B cell (primary cell): ENCODE measurements around the gene FAM219A. TPM values are rescaled to one million over a fixed set of nuclear protein-coding genes. Genes with fewer than 3 reads are reported as not detected.

Experiments used
- ATAC-seq: fragments of 200-7000 bp; cut with Tn5 transposase; one replicate; pipeline ENCODE4 v1.10.0; 2021; ENCODE audit warnings: low read depth, mild to moderate bottlenecking, moderate number of reproducible peaks, moderate library complexity
- CTCF ChIA-PET: fragments of 350-600 bp; sonication (Branson Sonifier 250); formaldehyde crosslinking; loops from one replicate; lab custom pipeline; 2021; ENCODE audit warnings: antibody characterized with exemption, inconsistent platforms; lab: Charles Lee
- POLR2A ChIA-PET: fragments of 350-600 bp; sonication (Branson Sonifier 250); formaldehyde crosslinking; loops from one replicate; lab custom pipeline; 2021; ENCODE audit warnings: antibody characterized with exemption; lab: Charles Lee
- DNase-seq: peaks from one replicate; pipeline ENCODE4 v3.0.0; 2013
- H2AFZ ChIP-seq: 2 replicates; pipeline ENCODE4 v1.6.1; 2012; ENCODE audit warnings: mild to moderate bottlenecking, low read depth, low read length; ENCODE audit not compliant: insufficient read depth, poor library complexity, severe bottlenecking
- H3K27ac ChIP-seq, 2 donors: 1 replicate in 1 of 2; 2 replicates in 1 of 2; pipeline ENCODE4 v1.5.1; 2012 to 2013; ENCODE audit warnings: low read length in 2 of 2, mild to moderate bottlenecking in 2 of 2, moderate library complexity in 1 of 2
- H3K27me3 ChIP-seq, 4 experiments: fragments of 200-600 bp in 1 of 4; sonication (generic) in 1 of 4; replicated peaks in 1 of 4; 1 replicate in 2 of 4; 2 replicates in 2 of 4; pipeline versions ENCODE4 v1.6.1 to v1.7.0; 2013 to 2016; ENCODE audit warnings: low read length in 3 of 4, mild to moderate bottlenecking in 2 of 4, mixed read lengths in 1 of 4, moderate library complexity in 1 of 4; ENCODE audit not compliant: insufficient read depth in 4 of 4, control insufficient read depth in 3 of 4; ENCODE audit errors: control extremely low read depth in 1 of 4
- H3K36me3 ChIP-seq, 2 experiments: replicated peaks in 1 of 2; 1 replicate in 1 of 2; 2 replicates in 1 of 2; pipeline versions ENCODE4 v1.6.1 to v1.7.1; 2013; ENCODE audit warnings: low read length in 1 of 2; ENCODE audit not compliant: insufficient read depth in 2 of 2, control insufficient read depth in 1 of 2; ENCODE audit errors: control extremely low read depth in 1 of 2, extremely low read depth in 1 of 2
- H3K4me1 ChIP-seq, 2 donors: fragments of 200-600 bp in 1 of 2; sonication (generic) in 1 of 2; 1 replicate in 1 of 2; 2 replicates in 1 of 2; pipeline versions ENCODE4 v1.5.1 to v1.6.1; 2013 to 2017; ENCODE audit warnings: low read length in 2 of 2; ENCODE audit not compliant: control insufficient read depth in 2 of 2, insufficient read depth in 2 of 2
- H3K4me2 ChIP-seq: replicated peaks from 2 replicates; pipeline ENCODE3; 2012; ENCODE audit warnings: mild to moderate bottlenecking, low read depth, low read length; ENCODE audit not compliant: poor library complexity, severe bottlenecking
- H3K4me3 ChIP-seq, 5 experiments: fragments of 200-600 bp in 1 of 5; sonication (generic) in 1 of 5; 1 replicate in 3 of 5; 2 replicates in 2 of 5; pipeline versions ENCODE4 v1.5.1 to v1.7.0; 2011 to 2016; ENCODE audit warnings: low read length in 4 of 5, mild to moderate bottlenecking in 4 of 5, low read depth in 2 of 5, control low read depth in 1 of 5, moderate library complexity in 1 of 5; ENCODE audit not compliant: insufficient read depth in 1 of 5; ENCODE audit errors: control extremely low read depth in 1 of 5, extremely low read depth in 1 of 5
- H3K79me2 ChIP-seq: fragments of 200-600 bp; sonication (generic); one replicate; pipeline ENCODE4 v1.6.0; 2016; ENCODE audit warnings: low read length; ENCODE audit not compliant: control insufficient read depth, insufficient read depth
- H3K9ac ChIP-seq: fragments of 200-600 bp; sonication (generic); 2 replicates; pipeline ENCODE4 v1.6.1; 2017; ENCODE audit warnings: mild to moderate bottlenecking, low read length, moderate library complexity
- H3K9me3 ChIP-seq, 3 donors: one replicate each; pipeline versions ENCODE4 v1.6.1 to v1.7.1; 2013; ENCODE audit warnings: low read length in 2 of 3; ENCODE audit not compliant: control insufficient read depth in 2 of 3, insufficient read depth in 1 of 3; ENCODE audit errors: control extremely low read depth in 1 of 3
- H4K20me1 ChIP-seq: 2 replicates; pipeline ENCODE4 v1.6.0; 2012; ENCODE audit warnings: mild to moderate bottlenecking, low read length; ENCODE audit not compliant: insufficient read depth, control insufficient read depth, poor library complexity, severe bottlenecking
- H3K27ac Mint-ChIP-seq: one replicate; pipeline ENCODE4 v1.8.0; 2021; ENCODE audit warnings: mixed read lengths
- H3K27me3 Mint-ChIP-seq: one replicate; pipeline ENCODE4 v1.8.0; 2021; ENCODE audit warnings: mixed read lengths
- H3K4me1 Mint-ChIP-seq: one replicate; pipeline ENCODE4 v1.8.0; 2021; ENCODE audit warnings: mixed read lengths
- H3K4me3 Mint-ChIP-seq: one replicate; pipeline ENCODE4 v1.8.0; 2021; ENCODE audit warnings: mixed read lengths
- H3K9me3 Mint-ChIP-seq: one replicate; pipeline ENCODE4 v1.8.0; 2022; ENCODE audit warnings: mixed read lengths; ENCODE audit not compliant: insufficient read depth
- EZH2 ChIP-seq: IDR thresholded peaks from 2 replicates; pipeline ENCODE4 v1.6.1; 2012; ENCODE audit warnings: borderline replicate concordance, low read depth, mild to moderate bottlenecking, moderate library complexity, low read length; ENCODE audit not compliant: insufficient read depth, poor library complexity, severe bottlenecking
- WGBS: methylation state at CpG from one replicate; pipeline ENCODE4 v1.1.5; 2013; ENCODE audit warnings: missing lambda C conversion rate; ENCODE audit not compliant: insufficient coverage; 5-methylcytosine and 5-hydroxymethylcytosine counted together
- intact Hi-C: fragments of 100-400 bp; cut with micrococcal nuclease; formaldehyde crosslinking; loops from one replicate; pipeline ENCODE4 v1.10.0; 2022
- polyA plus RNA-seq: library from polyadenylated mRNA; depleted of rRNA; stranded (reverse); fragments of >200 nt; gene quantifications from 2 replicates; pipeline ENCODE4 v1.2.3, GENCODE V29; 2012
- total RNA-seq, 2 donors: library from RNA; stranded (reverse); fragments of 120-200 nt in 1 of 2; gene quantifications; 1 replicate in 1 of 2; 2 replicates in 1 of 2; pipeline versions ENCODE4 v1.2.3 to v1.2.4, GENCODE V29; 2013 to 2022
- TF ChIP-seq, protein P1 (sequence below): fragments of 200-600 bp; IDR thresholded peaks from one replicate; pipeline ENCODE4 v1.8.0; 2022; ENCODE audit warnings: antibody characterized with exemption, mild to moderate bottlenecking

FAM219A gene
- total and polyA plus RNA-seq, 2 donors (not counting 1 experiment from before 2014, with no cell fraction given): 12.9 to 17.3 TPM

DNA sequence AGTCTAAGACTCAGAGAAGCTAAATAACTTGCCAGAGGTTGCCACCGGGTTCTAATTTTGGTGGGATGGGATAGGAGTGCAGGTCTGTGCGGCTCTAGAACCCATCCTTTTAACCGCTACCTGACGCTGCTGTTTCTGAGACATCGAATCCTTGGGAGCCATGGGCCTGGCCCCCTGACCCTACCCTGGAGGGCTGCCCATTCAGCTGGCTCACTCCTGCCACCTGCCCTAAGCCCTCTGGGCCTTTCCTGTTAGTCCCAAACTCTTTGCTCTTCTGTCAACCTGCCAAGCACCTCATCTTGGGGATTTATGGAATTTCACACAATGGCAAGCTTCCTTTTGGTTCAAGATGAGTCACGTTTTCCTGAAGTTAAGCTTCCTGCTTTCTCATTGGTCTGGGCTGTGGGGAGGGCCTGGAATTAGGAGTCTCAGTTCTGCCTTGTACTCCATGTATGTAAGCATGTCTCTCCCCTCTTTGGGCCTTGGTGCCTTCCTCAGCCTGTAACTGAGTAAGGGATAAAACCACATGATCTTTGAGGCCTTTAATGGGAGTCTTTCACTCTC lies 37.9 kb upstream of the FAM219A start:
- no peak for TF ChIP-seq EZH2
- TF ChIP-seq, protein P1, sequence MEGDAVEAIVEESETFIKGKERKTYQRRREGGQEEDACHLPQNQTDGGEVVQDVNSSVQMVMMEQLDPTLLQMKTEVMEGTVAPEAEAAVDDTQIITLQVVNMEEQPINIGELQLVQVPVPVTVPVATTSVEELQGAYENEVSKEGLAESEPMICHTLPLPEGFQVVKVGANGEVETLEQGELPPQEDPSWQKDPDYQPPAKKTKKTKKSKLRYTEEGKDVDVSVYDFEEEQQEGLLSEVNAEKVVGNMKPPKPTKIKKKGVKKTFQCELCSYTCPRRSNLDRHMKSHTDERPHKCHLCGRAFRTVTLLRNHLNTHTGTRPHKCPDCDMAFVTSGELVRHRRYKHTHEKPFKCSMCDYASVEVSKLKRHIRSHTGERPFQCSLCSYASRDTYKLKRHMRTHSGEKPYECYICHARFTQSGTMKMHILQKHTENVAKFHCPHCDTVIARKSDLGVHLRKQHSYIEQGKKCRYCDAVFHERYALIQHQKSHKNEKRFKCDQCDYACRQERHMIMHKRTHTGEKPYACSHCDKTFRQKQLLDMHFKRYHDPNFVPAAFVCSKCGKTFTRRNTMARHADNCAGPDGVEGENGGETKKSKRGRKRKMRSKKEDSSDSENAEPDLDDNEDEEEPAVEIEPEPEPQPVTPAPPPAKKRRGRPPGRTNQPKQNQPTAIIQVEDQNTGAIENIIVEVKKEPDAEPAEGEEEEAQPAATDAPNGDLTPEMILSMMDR: no peak
- intact Hi-C loops: no loop called here
- H2AFZ ChIP-seq: no peak overlapping the region
- WGBS: 88% methylated on average over 6 of the region's 6 CpGs
- no peak overlapping the region for H3K27ac Mint-ChIP-seq
- no peak overlapping the region for H3K4me3 ChIP-seq
- peaks cover 0 to 17% (median 8%) of the 10 kb centered on the region in 4 experiments for H3K27me3 ChIP-seq
- ChIA-PET POLR2A (no interaction called here), CTCF (interaction anchor here (0.7 to 3.2 kb wide), 8 partner anchors 10 to 166 kb away, joined by 3 to 17 read pairs (median 3); no protein-coding TSS in a partner anchor)
- no peak for ATAC-seq
- no peak overlapping the region for H3K4me2 ChIP-seq
- H3K4me1 Mint-ChIP-seq: no peaks in the 10 kb centered on the region
- H3K4me1 ChIP-seq: peaks cover 0 to 3% of the 10 kb centered on the region in 2 donors
- no peak overlapping the region for H3K9ac ChIP-seq
- no peaks in the 10 kb centered on the region for H3K79me2 ChIP-seq
- no peaks in the 10 kb centered on the region for H3K9me3 ChIP-seq
- H3K9me3 Mint-ChIP-seq: no peaks in the 10 kb centered on the region
- DNase-seq: no peak
- H3K27me3 Mint-ChIP-seq: peaks cover 32% of the 10 kb centered on the region
- no peak overlapping the region for H3K4me3 Mint-ChIP-seq
- no peaks in the 10 kb centered on the region for H3K36me3 ChIP-seq
- no peaks in the 10 kb centered on the region for H4K20me1 ChIP-seq
- no peak overlapping the region for H3K27ac ChIP-seq

DNA sequence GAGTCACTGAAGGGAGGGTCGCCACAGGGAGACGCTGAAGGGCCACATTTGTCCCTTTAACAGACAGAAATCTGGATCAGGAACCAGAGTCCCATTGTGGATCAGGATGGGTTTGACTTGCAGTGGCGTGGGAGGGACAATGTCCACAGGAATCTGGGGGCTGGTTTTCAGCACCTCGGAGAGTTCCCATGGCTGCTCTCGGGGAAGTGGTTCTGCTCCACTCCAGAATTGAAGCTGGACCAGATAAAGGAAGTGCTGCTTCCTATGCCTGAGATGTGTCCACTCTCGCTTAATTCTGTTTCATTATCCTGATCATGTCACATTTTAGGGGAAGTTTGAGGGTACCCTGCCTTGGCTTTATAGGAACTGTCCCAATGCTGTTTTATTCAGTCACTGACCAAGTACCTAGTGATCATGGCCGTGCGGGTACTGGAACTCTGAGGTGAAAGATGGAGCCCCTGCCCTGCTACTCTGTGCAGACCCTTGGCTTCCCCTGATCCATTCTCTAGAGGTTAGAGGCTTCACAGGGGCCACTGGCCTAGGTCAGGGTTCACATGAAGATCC lies 35.7 kb upstream of the FAM219A start:
- Mint-ChIP-seq H3K27ac (no peak overlapping the region), H3K27me3 (peaks cover 35% of the 10 kb centered on the region), H3K4me1 (no peaks in the 10 kb centered on the region), H3K4me3 (no peak overlapping the region), H3K9me3 (no peaks in the 10 kb centered on the region)
- Histone ChIP-seq H3K36me3 (no peaks in the 10 kb centered on the region), H3K79me2 (no peaks in the 10 kb centered on the region), H3K27me3 (peaks cover 0 to 25% (median 6%) of the 10 kb centered on the region in 4 experiments), H3K4me2 (no peak overlapping the region), H3K9me3 (no peaks in the 10 kb centered on the region), H3K27ac (no peak overlapping the region), H3K4me3 (no peak overlapping the region), H4K20me1 (no peaks in the 10 kb centered on the region), H3K9ac (no peak overlapping the region), H3K4me1 (no peaks in the 10 kb centered on the region), H2AFZ (no peak overlapping the region)
- POLR2A ChIA-PET: no interaction called here
- 29% methylated on average over 8 of the region's 8 CpGs for whole genome bisulfite sequencing
- TF ChIP-seq, protein P1: no peak
- TF ChIP-seq EZH2: no peak
- intact Hi-C loops: no loop called here
- DNase-seq (peak; percentile 22), ATAC-seq (no peak)
- CTCF ChIA-PET: interaction anchor here (1.0 kb wide), 1 partner anchor 123 kb away, joined by 3 read pairs; no protein-coding TSS in a partner anchor
